ENCODE data around the gene MAML2. TPM values are rescaled to one million over a fixed set of nuclear protein-coding genes. Genes with fewer than 3 reads are reported as not detected.

Gene MAML2
- total RNA-seq, 4 donors from 2014 or later: 20.0 to 33.7 (median 23.2) TPM

DNA sequence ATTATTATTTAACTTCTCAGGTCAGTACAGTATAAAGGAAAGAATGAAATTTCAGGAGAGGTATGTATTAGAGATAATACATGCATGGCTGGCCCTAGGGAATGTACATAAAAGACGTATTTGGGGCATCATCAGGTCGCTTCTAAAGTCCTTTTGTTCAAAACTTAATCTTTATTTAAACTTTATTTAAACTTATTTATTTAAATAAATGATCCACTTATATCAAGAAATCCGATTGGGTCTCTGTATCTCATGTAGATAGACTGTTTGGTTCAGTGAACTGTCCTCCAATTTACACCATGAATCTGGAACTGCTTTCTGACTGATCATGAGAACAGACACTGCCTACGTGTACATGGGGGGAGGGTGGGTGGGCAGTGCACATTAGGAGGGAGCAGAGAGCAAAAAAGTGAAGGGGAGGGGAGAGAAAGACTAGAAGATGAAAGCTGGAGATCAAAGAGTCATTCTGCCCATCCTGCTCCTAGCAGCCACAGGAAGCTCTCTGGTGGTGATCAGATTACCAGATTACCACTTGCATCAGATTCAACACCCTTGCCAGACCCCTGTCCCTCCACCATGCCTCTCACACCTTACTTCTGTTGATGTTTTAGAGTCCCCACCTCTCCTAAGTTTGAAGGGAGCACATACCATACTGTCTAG, 327.0 kb downstream of the MAML2 start:
- WGBS: 92% methylated on average over 4 of the region's 4 CpGs
- H3K9me3 ChIP-seq: no peaks in the 10 kb centered on the region
- DNase-seq (ENCODE audit: extremely low spot score): no peak
- TF ChIP-seq, protein P1, sequence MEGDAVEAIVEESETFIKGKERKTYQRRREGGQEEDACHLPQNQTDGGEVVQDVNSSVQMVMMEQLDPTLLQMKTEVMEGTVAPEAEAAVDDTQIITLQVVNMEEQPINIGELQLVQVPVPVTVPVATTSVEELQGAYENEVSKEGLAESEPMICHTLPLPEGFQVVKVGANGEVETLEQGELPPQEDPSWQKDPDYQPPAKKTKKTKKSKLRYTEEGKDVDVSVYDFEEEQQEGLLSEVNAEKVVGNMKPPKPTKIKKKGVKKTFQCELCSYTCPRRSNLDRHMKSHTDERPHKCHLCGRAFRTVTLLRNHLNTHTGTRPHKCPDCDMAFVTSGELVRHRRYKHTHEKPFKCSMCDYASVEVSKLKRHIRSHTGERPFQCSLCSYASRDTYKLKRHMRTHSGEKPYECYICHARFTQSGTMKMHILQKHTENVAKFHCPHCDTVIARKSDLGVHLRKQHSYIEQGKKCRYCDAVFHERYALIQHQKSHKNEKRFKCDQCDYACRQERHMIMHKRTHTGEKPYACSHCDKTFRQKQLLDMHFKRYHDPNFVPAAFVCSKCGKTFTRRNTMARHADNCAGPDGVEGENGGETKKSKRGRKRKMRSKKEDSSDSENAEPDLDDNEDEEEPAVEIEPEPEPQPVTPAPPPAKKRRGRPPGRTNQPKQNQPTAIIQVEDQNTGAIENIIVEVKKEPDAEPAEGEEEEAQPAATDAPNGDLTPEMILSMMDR (IDR thresholded peaks at IDR 0.05): no peak
- TF ChIP-seq EP300 (IDR thresholded peaks at IDR 0.05) (no peak), POLR2A (IDR thresholded peaks at IDR 0.05; ENCODE audit: low read depth) (no peak), POLR2AphosphoS5 (IDR thresholded peaks at IDR 0.05) (no peak)
- no peak overlapping the region for H3K27ac ChIP-seq (replicated peaks in 1 of 4)
- H3K4me1 ChIP-seq: peaks cover 9 to 40% (median 29%) of the 10 kb centered on the region in 4 donors
- H3K4me3 ChIP-seq: no peak overlapping the region
- intact Hi-C loops (cut with DNase I): loop anchor here (10.0 kb wide), 1 partner anchor 171 kb away; no protein-coding TSS in a partner anchor
- H3K27me3 ChIP-seq: no peaks in the 10 kb centered on the region
- no peaks in the 10 kb centered on the region for H3K36me3 ChIP-seq

DNA sequence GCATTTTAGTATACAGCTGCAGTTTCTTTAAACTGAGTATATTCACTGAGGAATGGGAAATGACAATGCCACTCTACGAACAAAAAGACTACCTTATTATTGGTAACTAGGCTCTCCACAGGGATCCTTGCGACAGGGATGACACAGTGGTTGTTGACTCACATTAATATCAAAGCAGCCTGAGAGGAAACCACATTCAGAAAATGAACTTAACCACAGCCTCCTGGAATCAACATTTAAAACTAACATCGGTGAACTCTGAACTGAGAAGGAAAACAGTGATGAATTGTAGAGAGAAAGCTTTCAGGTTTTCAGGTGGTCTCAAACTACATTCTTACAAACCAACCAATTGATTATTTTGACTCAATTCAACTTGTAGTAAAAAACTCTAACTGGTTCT, 328.8 kb downstream of the MAML2 start:
- TF ChIP-seq POLR2AphosphoS5 (IDR thresholded peaks at IDR 0.05) (no peak), EP300 (IDR thresholded peaks at IDR 0.05) (no peak), POLR2A (IDR thresholded peaks at IDR 0.05; ENCODE audit: low read depth) (no peak)
- TF ChIP-seq, protein P1 (IDR thresholded peaks at IDR 0.05): no peak
- Histone ChIP-seq H3K27ac (replicated peaks in 1 of 4) (peak overlapping the region in 1 of 4 donors; percentile 8), H3K36me3 (no peaks in the 10 kb centered on the region), H3K9me3 (no peaks in the 10 kb centered on the region), H3K4me1 (peaks cover 9 to 33% (median 23%) of the 10 kb centered on the region in 4 donors), H3K4me3 (no peak overlapping the region), H3K27me3 (no peaks in the 10 kb centered on the region)
- WGBS: 72% methylated on average over 3 of the region's 3 CpGs
- intact Hi-C loops (cut with DNase I): loop anchor here (5.0 to 10.0 kb wide), 2 partner anchors 169 to 328 kb away; partner anchors contain the start of gene MAML2
- no peak for DNase-seq (ENCODE audit: extremely low spot score)

DNA sequence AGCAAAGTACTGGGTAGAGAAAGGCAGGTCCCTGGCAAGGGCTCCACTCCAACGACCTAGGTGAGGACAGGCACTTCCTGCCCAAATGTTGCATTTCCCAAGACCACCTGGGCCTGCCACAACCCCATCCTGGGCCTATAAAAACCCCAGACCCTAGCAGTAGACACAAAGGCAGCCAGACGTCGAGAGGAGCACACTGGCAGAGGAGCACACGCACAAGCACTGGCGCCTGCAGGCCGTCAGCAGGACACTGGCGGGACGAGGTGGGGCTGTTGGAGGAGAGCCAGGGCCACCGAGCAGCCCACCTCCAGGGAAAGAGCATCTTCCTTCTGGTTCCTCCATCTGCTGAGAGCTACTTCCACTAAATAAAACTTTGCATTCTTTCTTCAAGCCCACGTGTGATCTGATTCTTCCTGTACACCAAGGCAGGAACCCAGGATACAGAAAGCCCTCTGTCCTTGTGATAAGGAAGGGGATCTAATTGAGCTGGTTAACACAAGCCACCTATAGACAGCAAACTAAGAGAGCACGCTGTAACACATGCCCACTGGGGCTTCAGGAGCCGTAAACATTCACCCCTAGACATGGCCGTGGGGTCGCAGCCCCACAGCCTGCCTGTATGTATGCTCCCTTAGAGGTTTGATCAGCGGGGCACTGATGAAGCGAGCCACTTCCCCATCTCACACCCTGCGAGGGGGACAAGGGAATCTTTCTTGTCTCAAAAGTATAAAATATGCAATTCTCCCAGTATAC, 329.4 kb downstream of the MAML2 start:
- no peaks in the 10 kb centered on the region for H3K9me3 ChIP-seq
- peaks cover 9 to 34% (median 23%) of the 10 kb centered on the region in 4 donors for H3K4me1 ChIP-seq
- no peaks in the 10 kb centered on the region for H3K27me3 ChIP-seq
- WGBS: 89% methylated on average over 17 of the region's 17 CpGs
- TF ChIP-seq POLR2AphosphoS5 (IDR thresholded peaks at IDR 0.05): no peak
- TF ChIP-seq EP300 (IDR thresholded peaks at IDR 0.05): no peak
- no peak for TF ChIP-seq POLR2A (IDR thresholded peaks at IDR 0.05; ENCODE audit: low read depth)
- TF ChIP-seq, protein P1 (IDR thresholded peaks at IDR 0.05): no peak
- peak overlapping the region; percentile 6 to 65 (median 36) for H3K27ac ChIP-seq (replicated peaks in 1 of 4)
- intact Hi-C loops (cut with DNase I): loop anchor here (5.0 to 10.0 kb wide), 2 partner anchors 169 to 329 kb away; partner anchors contain the start of gene MAML2
- H3K36me3 ChIP-seq: no peaks in the 10 kb centered on the region
- DNase-seq (ENCODE audit: extremely low spot score): no peak
- H3K4me3 ChIP-seq: no peak overlapping the region

DNA sequence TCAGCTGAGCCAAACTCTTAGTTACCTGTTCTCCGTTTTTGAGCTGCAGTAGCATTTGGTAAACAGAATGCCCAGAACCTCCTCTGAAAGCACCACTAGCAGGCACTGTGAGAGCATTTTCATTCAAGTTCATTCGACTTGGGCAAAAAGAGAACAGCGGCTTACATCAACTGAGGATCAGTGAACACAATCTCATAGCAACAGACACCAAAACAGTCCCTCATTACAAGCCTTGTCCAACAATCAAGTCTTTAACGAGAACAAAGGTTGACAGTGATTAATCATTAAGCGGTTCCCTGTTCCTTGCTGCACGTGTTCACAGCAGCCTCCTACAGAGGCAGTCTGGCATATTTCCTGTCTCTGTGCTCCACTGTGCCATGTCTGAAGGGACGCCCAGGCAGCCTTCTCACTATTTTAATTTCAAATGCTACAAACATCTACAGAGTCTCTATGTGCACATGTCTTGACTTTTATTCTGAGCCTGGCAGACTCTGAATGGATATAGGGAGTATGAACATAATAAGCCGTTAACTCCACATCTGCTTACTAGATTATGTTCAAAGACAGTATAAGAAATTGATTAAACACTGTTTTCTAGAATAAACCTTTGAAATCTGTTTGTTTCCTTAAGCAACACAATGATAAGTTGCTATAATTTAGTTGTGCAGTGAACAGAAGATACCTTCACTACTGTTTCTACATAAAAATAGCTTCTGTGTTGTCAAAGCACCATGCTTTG, 330.7 kb downstream of the MAML2 start:
- TF ChIP-seq, protein P1 (IDR thresholded peaks at IDR 0.05): peak; percentile 58 to 72 (median 71)
- TF ChIP-seq EP300 (IDR thresholded peaks at IDR 0.05) (no peak), POLR2AphosphoS5 (IDR thresholded peaks at IDR 0.05) (peak; percentile 68 to 81), POLR2A (IDR thresholded peaks at IDR 0.05; ENCODE audit: low read depth) (no peak)
- peak overlapping the region; percentile 62 to 66 (median 65) for H3K27ac ChIP-seq (replicated peaks in 1 of 4)
- peak overlapping the region in 3 of 4 donors; percentile 13 to 23 (median 15) for H3K4me3 ChIP-seq
- WGBS: 7% methylated on average over 8 of the region's 8 CpGs
- H3K27me3 ChIP-seq: no peaks in the 10 kb centered on the region
- no peak for DNase-seq (ENCODE audit: extremely low spot score)
- peaks cover 9 to 41% (median 26%) of the 10 kb centered on the region in 4 donors for H3K4me1 ChIP-seq
- intact Hi-C loops (cut with DNase I): loop anchor here (5.0 to 10.0 kb wide), 2 partner anchors 167 to 330 kb away; partner anchors contain the start of gene MAML2
- no peaks in the 10 kb centered on the region for H3K9me3 ChIP-seq
- no peaks in the 10 kb centered on the region for H3K36me3 ChIP-seq

All from esophagus muscularis mucosa (tissue), 4 donors.